ENCODE measurements around the gene PPP1R7.

The PPP1R7 gene

DNA sequence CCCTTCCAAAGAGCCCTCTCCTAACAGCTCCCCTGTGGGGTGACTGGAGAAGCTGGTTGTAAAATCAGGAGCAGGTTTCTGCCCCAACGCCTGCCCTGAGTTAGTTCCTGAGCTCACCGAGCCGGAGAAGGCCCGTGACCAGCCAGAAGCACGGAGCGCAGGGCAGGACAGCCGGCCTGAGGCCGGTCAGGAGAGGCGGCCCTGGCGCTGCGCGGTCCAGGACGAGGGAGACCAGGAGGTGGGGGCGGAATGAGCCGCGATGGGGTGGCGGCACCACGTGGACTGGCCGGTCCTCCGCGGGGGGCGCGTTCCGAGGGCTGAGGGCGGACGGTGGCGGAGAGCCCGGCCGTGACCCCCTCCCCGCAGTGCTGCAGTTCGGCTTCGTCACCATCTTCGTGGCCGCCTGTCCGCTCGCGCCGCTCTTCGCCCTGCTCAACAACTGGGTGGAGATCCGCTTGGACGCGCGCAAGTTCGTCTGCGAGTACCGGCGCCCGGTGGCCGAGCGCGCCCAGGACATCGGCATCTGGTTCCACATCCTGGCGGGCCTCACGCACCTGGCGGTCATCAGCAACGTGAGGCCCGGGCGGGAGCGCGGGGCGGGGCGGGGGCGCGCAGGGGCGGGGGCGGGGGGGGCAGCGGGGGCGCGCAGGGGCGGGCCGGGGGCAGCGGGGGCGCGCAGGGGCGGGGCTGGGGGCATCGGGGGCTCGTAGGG lies 67.2 kb downstream of the PPP1R7 start:
- DNase-seq = peak; percentile 38

DNA sequence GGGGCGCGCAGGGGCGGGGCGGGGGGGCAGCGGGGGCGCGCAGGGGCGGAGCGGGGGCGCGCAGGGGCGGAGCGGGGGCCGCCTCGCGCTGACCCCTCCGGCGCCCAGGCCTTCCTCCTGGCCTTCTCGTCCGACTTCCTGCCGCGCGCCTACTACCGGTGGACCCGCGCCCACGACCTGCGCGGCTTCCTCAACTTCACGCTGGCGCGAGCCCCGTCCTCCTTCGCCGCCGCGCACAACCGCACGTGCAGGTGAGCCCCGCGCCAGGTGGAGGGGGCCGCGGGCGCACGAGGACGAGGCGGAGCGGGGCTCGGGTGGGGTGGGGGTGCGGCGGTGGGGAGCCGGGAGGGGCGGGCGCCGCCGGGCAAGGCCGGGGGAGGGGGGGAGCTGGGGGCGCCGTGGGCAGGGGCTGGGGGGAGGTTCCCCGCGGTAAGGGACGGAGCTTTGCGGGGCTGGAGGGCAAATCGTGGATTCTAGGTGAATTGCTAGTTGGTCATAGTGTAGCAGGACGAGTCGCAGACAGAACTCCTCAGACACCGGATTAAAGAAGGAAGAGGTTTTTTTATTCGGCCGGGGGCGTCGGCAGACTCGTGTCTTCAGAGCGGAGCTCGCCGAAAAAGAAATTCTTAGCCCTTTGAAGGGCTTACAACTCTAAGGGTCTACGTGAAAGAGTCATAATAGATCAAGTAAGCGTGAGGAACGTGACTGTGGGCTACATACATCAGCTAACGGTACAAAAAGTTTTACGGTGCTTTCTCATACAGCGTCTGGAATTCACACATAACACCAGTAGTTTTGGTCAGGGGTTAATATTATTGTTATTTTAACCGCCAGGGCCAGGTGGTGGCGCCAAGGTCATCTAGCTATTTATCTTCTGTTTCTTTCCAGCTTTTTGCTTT lies 68.1 kb downstream of the PPP1R7 start:
- peak; percentile 54 for DNase-seq

DNA sequence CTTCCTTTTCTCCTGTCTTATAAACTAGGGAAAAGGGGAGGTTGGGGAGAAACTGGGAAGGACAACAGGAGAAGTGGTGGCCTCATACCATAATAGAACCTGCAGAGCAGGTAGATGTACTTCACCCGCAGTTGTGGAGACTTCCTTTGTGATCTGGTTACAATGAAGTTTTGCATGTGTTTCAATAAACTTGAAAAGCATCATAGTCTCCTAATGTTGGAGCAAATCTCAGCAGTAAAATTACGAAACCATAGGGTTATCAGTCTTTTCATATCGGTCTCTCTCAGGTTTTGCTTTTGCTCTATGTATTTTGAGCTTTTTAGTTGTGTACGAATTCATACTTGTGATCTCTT lies 68.7 kb downstream of the PPP1R7 start:
- peak; percentile 54 for DNase-seq

DNA sequence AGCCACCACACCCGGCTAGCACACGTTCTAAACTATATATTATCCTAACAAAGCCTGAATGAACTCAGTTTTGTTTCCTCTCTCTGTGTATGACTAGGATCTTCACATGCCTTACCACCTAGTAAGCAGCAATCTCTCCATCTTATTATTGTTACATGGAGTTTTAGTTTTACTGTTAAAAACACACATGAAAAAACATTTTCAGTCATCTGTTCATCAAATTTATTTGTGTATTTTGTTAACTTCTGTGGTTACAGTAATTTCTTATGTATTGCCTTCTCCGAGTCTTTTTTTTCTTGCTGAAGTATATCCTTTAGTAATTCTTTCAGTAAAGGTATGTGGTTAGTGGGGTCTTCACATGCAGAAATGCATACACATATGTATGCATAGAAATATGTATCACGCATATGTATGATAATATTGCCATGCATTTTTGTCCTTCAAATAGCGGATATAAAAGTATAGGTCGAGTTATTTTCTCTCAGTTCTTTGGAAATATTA lies 69.6 kb downstream of the PPP1R7 start:
- no peak for DNase-seq

DNA sequence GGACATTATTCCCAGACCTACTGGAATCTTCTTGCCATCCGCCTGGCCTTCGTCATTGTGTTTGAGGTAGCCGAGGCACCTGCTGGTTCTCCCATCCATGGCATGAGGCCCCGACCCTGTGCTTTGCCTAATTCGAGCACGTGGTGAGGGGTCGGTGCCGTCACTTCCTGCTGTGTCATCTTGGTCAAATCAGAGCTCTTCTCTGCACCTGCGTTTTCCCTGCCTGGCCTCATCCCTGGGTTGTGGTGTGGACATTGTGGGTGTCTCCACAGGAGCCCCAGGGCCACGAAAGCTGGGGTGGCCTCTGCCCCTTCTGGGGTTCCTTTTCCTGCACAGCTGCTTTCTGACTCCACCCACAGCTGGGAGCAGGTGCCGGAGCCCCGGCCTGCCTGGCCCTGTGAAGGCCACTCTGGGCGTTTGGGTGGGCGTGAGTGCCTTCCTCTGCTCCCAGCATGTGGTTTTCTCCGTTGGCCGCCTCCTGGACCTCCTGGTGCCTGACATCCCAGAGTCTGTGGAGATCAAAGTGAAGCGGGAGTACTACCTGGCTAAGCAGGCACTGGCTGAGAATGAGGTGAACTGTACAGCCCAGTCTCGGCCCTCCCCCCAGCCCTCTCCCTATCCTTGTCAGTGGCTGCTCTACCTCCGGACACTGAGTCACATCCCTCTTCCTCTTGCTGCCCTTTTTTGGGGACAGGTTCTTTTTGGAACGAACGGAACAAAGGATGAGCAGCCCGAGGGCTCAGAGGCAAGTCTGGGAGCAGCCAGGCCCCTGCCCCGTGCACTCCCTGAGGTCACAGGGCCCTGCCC lies 73.1 kb downstream of the PPP1R7 start:
- no peak for DNase-seq

DNA sequence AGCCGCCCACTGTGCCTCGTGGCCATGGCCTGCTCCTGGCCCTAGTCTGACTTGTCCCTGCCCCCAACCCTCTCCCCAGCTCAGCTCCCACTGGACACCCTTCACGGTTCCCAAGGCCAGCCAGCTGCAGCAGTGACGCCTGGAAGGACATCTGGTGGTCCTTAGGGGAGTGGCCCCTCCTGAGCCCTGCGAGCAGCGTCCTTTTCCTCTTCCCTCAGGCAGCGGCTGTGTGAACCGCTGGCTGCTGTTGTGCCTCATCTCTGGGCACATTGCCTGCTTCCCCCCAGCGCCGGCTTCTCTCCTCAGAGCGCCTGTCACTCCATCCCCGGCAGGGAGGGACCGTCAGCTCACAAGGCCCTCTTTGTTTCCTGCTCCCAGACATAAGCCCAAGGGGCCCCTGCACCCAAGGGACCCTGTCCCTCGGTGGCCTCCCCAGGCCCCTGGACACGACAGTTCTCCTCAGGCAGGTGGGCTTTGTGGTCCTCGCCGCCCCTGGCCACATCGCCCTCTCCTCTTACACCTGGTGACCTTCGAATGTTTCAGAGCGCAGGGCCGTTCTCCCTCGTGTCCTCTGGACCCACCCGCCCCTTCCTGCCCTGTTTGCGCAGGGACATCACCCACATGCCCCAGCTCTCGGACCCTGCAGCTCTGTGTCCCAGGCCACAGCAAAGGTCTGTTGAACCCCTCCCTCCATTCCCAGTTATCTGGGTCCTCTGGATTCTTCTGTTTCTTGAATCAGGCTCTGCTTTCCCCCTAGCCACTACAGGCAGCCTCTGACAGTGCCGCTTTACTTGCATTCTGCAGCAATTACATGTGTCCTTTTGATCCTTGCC lies 74.0 kb downstream of the PPP1R7 start:
- no peak for DNase-seq

DNA sequence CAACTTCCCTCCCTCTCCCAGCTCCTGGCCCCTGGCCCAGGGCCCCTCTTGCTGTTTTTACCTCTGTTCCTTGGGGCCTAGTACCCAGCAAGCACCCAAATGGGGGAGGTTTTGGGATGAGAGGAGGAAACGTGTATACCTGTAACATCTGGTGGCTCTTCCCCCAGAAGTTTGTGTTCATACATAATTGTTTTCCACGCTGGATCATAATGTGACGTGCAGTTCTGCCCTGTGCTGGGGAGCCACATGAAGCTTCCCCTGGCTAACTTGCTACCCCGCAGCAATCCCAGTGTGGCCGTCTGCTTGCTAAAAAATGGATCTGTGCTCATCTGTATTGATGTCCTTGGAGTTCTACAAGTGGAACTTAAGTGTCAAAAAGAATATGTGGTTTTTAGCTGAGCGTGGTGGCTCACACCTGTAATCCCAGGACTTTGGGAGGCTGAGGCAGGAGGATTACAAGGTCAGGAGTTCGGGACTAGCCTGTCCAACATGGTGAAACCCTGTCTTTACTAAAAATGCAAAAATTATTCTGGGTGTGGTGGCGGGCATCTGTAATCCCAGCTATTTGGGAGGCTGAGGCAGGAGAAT lies 74.7 kb downstream of the PPP1R7 start:
- DNase-seq = no peak

DNA sequence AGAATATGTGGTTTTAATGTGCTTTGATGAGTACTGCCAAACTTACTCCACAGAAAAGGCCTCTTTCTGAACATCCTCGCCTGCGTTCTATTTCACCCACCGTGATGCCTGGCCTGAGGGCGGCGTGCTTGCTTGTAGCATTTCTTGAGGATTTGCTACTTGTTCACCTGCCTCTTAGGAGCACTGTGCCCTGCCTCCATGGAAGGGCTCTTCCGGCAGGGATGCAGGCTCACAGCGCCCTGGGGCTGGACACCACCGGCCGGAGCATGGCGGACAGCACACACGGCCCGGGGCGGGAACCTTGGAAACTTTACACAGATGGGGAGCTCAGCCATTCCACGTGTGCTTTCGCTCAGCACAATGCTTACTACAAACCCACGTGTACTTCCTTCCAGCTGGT lies 75.3 kb downstream of the PPP1R7 start:
- no peak for DNase-seq

DNA sequence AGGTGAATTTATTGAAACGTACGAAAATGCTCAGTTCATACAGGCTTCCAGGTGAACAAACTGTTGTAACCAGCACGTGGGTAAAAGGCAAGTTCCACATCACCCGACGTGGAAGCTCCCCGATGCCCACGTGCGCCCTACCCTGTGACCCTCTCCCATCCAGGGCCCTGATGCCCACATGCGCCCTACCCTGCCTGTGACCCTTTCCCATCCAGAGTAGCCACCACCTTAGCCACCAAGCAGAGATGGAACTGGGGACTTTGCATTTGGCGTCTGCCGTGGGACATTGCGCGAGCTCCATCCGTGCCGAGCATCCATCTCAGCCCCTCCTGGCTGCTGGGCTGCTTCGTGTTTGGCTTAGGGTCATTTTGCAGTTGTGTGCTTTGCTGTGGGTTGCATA lies 75.7 kb downstream of the PPP1R7 start:
- no peak for DNase-seq

DNA sequence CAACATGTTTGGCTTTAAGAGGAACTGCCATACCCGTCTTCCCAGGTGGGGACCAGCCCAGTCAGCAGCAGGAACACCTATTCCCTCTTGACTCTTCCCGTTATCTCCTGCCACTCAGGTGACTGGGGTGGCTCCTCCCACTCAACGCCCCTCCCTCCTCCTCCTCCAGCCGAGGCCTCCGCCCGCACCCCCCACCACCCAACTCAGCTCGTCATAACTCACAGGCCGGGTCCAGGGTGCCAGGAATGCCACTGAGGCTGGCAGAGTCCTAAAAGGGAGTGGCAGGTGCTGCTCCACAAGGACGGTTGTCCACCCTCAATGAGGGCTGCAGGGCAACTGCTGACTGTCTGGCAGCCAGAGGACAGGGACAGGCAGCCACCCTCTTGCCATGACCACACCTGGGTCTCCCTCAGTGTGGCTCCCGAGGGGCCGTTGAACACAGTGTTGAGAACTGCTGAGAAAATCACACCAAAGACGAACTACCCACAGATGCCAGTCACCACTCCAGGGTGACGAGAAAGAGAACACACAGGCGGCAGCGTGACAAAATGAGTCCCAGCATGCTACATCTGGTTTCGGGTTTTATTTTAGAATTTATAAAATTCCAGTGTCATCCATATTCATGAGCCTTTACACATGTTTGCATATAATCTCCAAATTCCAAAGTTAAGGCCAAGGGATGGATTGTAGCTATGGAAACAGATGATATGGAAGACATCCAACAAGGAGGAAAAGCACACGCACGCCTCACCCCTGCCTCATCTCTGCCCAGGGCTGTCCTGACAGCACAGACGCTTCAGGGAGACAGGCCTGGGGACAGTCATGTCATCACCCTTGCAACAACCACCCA lies 76.7 kb downstream of the PPP1R7 start:
- DNase-seq = no peak

DNA sequence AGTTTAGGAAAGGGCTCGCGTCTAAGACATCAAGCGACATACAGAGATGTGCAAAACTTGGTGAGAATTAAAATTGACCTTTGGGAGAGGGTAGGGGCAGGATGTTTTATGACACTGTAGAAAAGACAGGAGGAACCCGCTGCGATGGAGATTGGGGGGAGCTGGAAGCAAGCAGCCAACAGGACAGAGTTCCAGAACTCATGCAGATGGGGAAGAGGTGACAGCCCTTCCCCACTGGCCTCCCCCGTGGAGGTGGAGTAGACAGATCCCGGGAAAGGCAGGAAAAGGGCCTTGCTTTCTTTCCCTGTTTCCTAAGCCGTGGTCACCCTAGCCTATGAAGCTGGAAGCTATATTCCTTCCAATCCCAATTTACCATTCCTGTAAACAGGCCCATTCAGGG lies 77.3 kb downstream of the PPP1R7 start:
- no peak for DNase-seq

DNA sequence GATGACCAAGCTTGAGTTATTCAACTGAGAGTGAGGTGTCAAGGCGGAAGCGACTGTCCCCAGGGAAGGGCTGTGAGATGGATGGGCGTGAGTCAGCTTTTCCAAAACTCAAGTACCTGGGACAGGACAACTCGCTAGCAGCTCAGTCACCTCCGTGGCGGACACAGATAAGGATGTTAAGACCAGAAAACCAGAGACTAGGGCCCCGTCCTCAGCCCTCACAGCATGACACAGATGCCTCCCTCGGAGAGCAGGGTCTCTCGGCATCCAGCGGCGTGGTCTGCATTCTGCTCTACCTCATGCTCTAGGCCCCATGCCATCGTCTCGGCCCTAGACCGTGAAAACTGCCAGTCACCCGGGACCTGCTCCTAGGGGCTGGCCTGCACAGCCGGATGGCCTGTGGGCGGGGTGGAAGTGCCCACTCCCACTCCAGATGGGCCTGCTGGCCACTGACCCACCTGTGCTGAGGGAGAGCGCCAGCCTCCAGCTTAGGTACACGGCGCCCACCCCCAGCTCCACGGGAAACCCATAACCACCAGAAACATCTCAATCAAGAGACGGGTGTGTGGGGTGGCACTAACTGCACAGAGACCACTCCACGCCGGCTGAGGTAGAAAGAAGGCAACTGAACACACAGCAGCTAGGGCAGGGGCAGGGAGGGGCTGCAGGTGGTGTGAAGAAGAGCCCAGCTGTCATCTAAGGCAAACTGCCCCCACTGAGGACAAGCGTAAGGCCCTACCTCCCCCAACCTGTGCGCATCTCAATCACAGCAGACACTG lies 78.0 kb downstream of the PPP1R7 start:
- no peak for DNase-seq

DNA sequence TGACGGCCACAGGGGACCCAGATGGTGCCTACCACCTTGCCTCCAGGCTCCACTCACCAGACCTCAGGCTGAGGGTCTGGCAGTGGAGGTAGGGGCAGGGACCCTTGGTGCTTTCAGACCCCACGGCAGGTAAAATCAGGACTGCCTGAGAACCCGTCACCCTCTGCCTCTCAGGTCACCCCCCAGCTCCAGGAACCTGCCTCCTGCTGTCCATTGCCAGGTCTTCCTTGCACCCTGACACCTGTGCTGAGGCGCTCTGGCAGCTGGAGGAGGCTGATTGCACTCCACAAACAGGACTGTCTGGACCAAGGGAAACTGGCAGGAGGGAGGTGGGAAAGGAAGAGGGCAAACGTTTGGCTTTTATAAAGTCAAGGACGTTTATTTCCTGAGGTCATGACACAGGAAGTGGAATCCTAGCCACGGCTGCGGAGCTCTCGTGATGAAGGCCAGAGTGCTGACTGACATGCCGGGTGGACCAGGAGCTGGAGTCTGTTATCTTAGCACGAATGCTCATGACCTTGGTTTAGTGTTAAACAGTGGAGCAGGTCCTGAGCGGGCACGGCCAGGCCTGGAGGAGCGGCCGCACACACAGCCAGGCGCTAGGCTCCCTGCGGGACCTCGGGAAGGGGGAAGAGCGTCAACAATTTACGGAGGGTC lies 78.7 kb downstream of the PPP1R7 start:
- no peak for DNase-seq

DNA sequence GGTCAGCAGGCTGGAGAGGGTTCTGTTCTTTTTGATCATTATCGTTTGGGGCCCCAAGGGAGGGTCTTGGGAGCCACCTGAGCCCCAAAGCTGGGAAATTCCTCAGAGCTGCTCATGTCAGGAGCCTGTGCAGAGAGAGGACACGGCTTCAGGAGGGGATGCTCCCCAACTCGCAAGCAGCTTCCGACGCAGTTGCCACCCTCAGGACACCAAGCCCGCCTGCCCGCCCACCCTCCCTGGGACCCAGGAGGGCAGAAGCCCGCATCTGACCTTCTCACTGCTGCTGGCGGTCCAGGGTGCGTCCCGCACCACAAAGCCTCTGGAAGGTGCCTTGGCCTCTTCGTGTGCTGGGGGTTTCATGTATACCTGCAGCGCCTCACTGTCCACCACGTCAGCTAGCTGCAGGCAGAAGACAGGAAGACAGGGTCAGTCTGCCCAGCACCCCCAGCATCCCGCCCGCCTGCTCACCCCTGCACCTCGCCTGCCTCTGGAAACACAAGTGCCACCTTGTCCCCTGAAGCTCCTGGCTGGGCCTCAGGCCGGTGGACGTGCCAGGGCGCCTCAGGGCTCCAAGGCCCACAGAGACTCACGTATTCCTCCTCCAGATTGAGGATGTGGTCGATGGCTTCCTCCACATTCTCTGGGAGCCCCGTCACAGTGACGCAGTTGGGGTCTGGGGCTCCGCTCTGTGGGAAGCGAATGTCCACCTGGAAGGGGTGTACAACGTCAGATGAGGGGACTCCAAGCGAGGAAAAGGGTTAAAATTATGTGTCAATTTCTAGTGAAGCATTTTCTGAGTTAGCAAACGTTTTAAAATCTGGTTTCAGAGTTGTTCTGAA lies 79.5 kb downstream of the PPP1R7 start:
- no peak for DNase-seq

DNA sequence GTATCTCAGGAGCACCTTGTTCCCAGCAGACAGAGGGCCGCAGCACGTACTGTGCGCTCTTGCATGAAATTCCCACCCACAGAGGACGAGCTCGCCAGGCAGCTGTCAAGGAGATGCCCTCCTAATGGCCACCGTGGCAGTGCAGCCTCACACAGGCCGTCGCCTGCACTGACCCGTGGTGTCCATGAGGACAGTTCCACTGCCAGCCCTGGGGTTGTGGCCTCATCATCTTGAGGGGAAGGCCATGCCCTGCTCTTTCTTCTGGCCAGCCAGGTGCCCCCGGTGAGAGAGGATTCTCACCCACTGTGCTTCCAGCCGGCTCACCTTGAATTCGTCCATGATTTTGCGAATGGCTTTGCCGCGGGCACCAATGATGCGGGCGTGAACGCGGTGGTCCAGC lies 80.2 kb downstream of the PPP1R7 start:
- DNase-seq = no peak

DNA sequence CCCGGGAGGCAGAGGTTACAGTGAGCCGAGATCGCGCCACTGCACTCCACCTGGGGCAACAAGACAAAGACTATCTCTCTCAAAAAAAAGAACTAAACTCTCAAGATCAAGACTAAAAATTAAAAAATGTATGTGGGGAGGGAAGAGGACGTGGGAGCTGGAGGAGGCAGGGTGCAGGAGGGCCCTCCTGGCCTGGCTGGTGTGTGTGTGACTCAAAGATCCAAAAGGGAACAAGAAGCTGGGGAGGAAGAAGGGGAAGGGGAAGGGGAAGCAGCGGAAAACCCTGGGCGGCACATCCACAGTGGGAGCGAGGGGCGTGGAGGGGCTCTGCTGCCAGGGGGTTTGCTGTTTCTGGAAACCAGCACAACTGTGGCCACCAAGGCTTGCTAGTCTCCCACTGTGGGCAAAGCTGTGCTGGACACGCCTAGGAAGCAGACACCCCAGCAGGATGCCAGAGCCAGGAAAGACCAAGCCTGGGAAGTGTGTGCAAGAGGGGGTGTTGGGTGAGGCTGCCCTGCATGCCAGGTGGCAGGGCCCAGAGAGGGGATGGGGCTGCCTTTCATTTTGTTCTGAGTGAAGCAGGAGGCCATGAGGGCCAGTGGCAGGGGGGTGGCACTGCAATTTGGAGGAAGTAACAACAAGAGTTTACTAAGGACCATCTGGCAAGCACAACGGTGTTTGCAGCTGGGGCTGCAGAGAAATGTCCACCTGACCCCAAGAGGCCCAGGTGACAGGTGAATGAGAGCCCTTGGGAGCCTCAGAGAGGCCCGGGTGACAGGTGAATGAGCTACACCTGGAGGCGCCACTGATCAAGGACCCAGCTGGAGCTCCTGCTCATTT lies 82.7 kb downstream of the PPP1R7 start:
- peak; percentile 92 for DNase-seq
